ENCODE results near the gene ANO6.

The ANO6 gene

GRCh38 chr12:45282411-45282810 lies 66.5 kb downstream of the ANO6 start:
- no peak for TF ChIP-seq CTCF (IDR thresholded peaks at IDR 0.05; ENCODE audit: low read depth, low read length)
- H3K4me3 ChIP-seq (ENCODE audit: low read depth, low read length) = no peak overlapping the region
- in situ Hi-C loops (cut with HindIII; ENCODE audit: low sequenced_read_pairs) = no loop called here
- DNase-seq (ENCODE audit: low read depth, low spot score) = no peak

GRCh38 chr12:45284096-45284901 lies 68.4 kb downstream of the ANO6 start:
- H3K4me3 ChIP-seq (ENCODE audit: low read depth, low read length) = no peak overlapping the region
- TF ChIP-seq CTCF (IDR thresholded peaks at IDR 0.05; ENCODE audit: low read depth, low read length) = peak; percentile 18
- in situ Hi-C loops (cut with HindIII; ENCODE audit: low sequenced_read_pairs) = no loop called here

GRCh38 chr12:45285717-45286116 lies 69.8 kb downstream of the ANO6 start:
- no peak overlapping the region for H3K4me3 ChIP-seq (ENCODE audit: low read depth, low read length)
- in situ Hi-C loops (cut with HindIII; ENCODE audit: low sequenced_read_pairs) = no loop called here
- no peak for TF ChIP-seq CTCF (IDR thresholded peaks at IDR 0.05; ENCODE audit: low read depth, low read length)
- no peak for DNase-seq (ENCODE audit: low read depth, low spot score)

More at GRCh38 chr12:45284096-45284901, 68.4 kb downstream of the ANO6 start:
- peak; percentile 73 for DNase-seq (ENCODE audit: low read depth, low spot score)

- no peak for TF ChIP-seq CTCF (IDR thresholded peaks at IDR 0.05; ENCODE audit: low read depth, low read length)
- DNase-seq (ENCODE audit: low read depth, low spot score) = no peak
- in situ Hi-C loops (cut with HindIII; ENCODE audit: low sequenced_read_pairs) = no loop called here
- no peak overlapping the region for H3K4me3 ChIP-seq (ENCODE audit: low read depth, low read length)
Measured at GRCh38 chr12:45286621-45287020, 70.7 kb downstream of the ANO6 start.

GRCh38 chr12:45289245-45290215 lies 73.6 kb downstream of the ANO6 start:
- in situ Hi-C loops (cut with HindIII; ENCODE audit: low sequenced_read_pairs) = no loop called here
- TF ChIP-seq CTCF (IDR thresholded peaks at IDR 0.05; ENCODE audit: low read depth, low read length) = no peak

GRCh38 chr12:45290216-45290605 lies 74.3 kb downstream of the ANO6 start:
- TF ChIP-seq CTCF (IDR thresholded peaks at IDR 0.05; ENCODE audit: low read depth, low read length) = no peak
- H3K4me3 ChIP-seq (ENCODE audit: low read depth, low read length) = no peak overlapping the region
- peak; percentile 80 for DNase-seq (ENCODE audit: low read depth, low spot score)
- in situ Hi-C loops (cut with HindIII; ENCODE audit: low sequenced_read_pairs) = no loop called here

More at GRCh38 chr12:45289245-45290215, 73.6 kb downstream of the ANO6 start:
- H3K4me3 ChIP-seq (ENCODE audit: low read depth, low read length) = no peak overlapping the region
- no peak for DNase-seq (ENCODE audit: low read depth, low spot score)
